GM19468 (cell line): ENCODE results near the gene ACSF2.

ENCODE experiments used
- ATAC-seq: cut with Tn5 transposase; IDR thresholded peaks from one replicate; pipeline ENCODE4 v1.9.1; 2021; ENCODE audit warnings: mild to moderate bottlenecking, moderate library complexity, moderate number of reproducible peaks; ENCODE audit not compliant: unreplicated experiment; ENCODE audit errors: extremely low read depth

Gene ACSF2

GRCh38 chr17:50491505-50491904 lies 65.5 kb downstream of the ACSF2 start:
- ATAC-seq = no peak

- no peak for ATAC-seq
Observed at GRCh38 chr17:50492214-50492613, 66.2 kb downstream of the ACSF2 start.

- no peak for ATAC-seq
Observed at GRCh38 chr17:50493744-50494143, 67.7 kb downstream of the ACSF2 start.

GRCh38 chr17:50495217-50495823 lies 69.3 kb downstream of the ACSF2 start:
- no peak for ATAC-seq

- no peak for ATAC-seq
Observed at GRCh38 chr17:50495918-50496317, 69.9 kb downstream of the ACSF2 start.

GRCh38 chr17:50498021-50498874 lies 72.2 kb downstream of the ACSF2 start:
- ATAC-seq = no peak

- no peak for ATAC-seq
Observed at GRCh38 chr17:50499270-50499669, 73.3 kb downstream of the ACSF2 start.

GRCh38 chr17:50499721-50500120 lies 73.7 kb downstream of the ACSF2 start:
- ATAC-seq = no peak

- no peak for ATAC-seq
Observed at GRCh38 chr17:50501054-50501453, 75.0 kb downstream of the ACSF2 start.

GRCh38 chr17:50502301-50502990 lies 76.4 kb downstream of the ACSF2 start:
- ATAC-seq = no peak

- ATAC-seq = no peak
Observed at GRCh38 chr17:50505591-50506130, 79.6 kb downstream of the ACSF2 start.

GRCh38 chr17:50506298-50506697 lies 80.3 kb downstream of the ACSF2 start:
- no peak for ATAC-seq

GRCh38 chr17:50507871-50508572 lies 82.0 kb downstream of the ACSF2 start, which contains the start of gene MYCBPAP:
Gene MYCBPAP (plus strand): TSS chr17:50508439. CDS start chr17:50508675, 236 bp downstream.
- ATAC-seq = peak; percentile 24

- ATAC-seq = no peak
Observed at GRCh38 chr17:50508573-50509460, 82.8 kb downstream of the ACSF2 start.

GRCh38 chr17:50511058-50511457 lies 85.0 kb downstream of the ACSF2 start:
- peak; percentile 63 for ATAC-seq

GRCh38 chr17:50513495-50513894 lies 87.5 kb downstream of the ACSF2 start:
- no peak for ATAC-seq

- ATAC-seq = no peak
Observed at GRCh38 chr17:50514388-50514787, 88.4 kb downstream of the ACSF2 start.

GRCh38 chr17:50514936-50515702 lies 89.1 kb downstream of the ACSF2 start:
- no peak for ATAC-seq
